ENCODE results near the gene PRKAR2B. TPM values are rescaled to one million over a fixed set of nuclear protein-coding genes. Genes with fewer than 3 reads are reported as not detected.
"Not testable (repeated sequence)": the region's sequence is repeated elsewhere in the genome, so short reads cannot be mapped to it uniquely, and the experiment has no call there.

PRKAR2B gene
- total RNA-seq, 1 donor from 2014 or later, result 1.2 TPM

DNA sequence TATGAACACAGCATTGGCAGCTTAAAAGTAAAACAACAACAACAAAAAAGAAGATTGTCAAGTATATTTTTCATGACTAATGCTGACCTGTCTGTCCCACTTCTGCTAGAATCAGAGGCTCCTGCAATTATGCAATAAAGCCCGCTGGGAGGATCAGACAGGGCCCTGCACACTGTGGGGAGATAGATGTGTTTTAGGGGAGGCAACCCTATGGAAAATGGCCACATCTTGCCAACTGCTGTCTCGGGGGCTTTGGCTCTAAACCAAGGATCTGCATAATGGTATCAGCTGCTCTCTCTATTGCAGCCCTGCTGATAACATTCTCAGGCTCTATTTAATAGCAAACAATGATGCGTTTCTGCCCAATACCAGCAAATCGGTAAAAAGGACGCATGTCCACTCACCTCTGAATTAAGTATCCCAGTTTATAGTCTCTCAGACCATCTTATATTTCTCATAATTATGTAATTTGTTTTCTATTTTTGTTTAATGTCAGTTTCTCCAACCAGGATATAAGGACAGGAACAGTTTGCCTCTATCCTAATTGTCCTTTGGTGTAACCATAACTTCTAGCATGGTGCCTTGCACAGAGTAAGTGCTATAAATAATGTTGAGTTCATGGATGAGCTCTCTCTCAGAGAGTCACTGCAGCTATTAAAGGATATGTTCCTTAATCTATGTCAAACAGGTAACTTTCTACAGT, 15.3 kb upstream of the PRKAR2B start:
- ATAC-seq, result no peak

DNA sequence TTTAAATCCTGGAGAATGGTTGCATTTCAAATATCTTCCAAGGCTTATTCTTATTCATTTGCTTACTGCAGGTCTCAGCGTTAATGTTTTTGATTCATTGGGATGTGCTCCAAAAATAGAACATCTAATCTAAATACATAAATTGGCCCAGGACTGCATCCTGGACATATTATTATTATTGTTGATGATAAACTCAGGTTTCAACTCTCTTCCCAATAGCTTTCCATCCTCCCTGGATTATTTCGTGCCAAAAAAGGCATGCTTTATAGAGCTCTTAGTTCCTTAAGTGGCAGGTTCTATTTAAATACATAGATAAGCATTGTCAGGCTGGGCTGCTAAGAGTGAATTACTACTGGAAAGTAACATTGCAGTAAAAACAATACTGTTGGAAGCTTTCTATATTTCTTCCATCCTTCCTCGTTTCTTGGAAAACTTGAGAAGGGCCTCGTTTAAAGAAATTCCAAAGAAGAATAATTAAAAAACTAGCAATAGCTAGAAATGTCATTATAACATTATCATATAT, 14.7 kb upstream of the PRKAR2B start:
- no peak for ATAC-seq

DNA sequence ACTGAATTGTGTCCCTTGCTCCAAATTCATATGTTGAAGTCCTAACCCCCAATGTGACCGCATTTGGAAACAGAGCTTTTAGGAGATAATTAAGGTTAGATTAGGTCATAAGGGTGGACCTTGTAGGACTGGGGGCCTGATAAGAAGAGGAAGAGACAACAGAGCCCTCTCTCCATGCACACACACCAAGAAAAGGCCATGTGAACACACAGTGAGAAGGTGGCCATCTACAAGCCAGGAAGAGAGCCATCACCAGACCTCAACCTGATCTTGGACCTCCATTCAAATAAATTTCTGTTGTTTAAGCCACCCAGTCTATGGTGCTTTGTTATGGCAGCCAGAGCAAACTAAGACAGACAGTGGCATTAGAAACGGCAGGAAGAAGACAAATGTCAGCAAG, 12.5 kb upstream of the PRKAR2B start:
- ATAC-seq, result no peak

DNA sequence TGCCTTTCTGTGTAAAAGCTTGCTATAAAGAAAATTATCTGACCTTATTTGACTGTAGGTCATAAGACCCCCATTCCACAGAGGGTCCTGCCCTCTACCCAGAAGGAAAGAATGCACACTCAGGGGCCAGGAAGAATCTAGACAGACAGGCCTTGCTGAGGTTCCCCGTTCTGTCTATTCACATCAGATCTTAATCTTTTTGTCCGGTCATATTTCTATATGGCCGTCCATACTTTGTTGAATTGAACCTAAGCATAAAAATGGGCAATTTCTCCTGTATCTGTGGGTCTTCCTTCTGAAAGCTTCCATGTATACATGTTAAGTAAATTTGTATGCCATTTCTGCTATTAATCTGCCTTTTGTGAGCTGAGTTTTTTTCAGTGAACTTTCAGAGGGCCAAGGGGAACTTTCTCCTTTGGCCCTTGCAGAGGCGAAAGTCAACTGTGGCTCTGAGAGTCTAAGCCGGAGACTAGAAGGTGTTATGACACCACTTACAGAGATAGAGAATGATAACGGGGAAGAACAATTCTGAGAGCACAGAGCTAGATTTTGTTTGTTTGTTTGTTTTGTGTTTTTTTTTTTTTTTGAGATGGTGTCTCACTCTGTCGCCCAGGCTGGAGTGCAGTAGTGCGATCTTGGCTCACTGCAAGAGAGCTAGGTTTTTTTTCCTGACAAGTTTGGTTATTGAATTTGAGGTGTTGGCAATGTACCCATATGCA, 11.6 kb upstream of the PRKAR2B start:
- ATAC-seq, result no peak

DNA sequence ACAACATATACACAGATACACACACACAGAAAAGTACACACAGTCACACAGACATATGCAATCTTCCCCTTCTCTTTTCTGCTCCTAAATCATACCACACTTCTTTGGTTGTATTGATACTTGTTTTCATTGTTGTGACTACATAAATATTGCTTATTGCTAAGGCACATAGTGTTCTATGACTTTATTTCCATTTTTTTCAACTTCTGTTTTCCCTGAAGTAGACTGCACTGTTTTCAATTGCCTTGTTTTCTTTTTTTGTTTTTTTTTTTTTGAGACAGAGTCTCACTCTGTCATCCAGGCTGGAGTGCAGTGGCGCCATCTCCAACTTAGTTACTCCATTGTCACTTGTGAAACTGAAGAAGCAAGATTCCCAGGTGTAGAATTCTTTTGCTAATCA, 10.0 kb upstream of the PRKAR2B start:
- no peak for ATAC-seq

DNA sequence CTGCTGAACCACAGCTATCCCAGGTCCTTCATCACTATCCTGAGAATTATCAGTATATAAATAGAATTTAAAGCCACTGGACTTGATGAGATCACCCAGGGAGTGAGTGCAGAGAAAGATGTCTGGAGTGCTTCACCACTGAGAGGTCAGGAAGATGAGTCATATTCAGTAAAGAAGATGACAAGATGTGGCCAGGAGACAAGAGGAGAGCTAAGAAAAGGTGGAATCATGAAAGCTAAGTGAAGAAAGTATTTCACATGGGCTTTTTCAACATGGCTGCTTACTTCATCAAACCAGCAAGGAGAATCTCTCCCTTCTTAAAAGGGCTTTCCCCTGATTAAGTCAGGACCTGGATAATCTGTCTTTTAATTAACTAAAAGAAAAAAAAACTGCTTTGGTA, 9.1 kb upstream of the PRKAR2B start:
- ATAC-seq, result no peak

DNA sequence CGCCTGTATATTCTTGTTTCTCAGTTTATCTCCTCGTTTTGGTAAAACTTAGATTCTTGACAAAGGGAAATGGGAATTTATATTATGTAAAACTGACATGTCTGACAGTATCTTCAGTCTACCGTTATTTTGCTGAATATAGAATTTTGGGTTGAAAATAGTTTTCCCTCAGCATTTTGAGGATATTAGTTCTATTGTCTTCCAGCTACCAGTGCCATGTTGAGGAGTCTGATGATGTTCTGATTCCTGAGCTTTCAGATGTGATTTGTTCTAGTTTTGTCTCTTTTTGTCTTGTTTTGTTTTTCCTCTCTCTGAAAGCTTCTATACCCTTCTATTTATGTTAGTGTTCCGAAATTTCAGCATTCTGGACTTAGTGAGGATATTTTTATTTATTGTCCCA, 8.0 kb upstream of the PRKAR2B start:
- ATAC-seq, result no peak

DNA sequence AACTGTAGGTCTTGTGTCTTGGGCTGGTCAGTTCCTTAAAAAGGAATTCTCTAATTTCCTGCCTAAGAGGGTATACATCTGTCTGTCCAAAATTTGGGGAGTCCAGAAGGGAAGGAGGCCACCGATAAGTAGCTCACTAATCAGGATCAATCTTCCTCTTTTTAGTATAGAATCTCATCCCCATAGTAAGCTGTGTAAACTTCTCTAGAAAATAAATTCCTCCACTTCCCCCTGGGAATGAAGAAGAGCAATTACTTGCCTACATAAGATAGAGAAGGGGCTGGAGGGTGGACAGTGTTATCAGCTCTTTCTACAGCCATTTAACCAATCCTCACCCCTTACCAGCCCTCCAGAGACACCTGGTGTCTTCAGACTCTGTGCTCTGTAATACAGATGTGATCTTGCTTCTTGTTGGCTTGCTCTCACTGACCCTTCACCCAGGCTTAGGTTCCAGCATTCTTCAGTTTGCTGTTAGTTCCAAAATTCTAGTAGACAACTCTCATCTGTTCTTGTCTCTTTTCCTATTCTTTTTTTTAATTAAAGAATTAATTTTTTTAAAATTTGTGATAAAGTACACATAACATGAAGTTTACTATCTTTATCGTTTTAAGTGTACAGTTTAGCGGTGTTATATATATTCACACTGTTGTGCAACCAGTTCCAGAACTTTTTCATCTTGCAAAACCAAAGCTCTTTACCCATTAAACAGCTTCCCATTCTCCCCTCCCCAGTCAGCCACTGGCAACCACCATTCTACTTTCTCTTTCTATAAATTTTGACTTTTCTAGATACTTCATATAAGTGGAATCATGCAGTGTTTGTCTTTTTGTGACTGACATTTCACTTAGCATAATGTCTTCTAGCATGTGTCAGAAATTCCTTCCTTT, 6.5 kb upstream of the PRKAR2B start:
- ATAC-seq, result no peak

DNA sequence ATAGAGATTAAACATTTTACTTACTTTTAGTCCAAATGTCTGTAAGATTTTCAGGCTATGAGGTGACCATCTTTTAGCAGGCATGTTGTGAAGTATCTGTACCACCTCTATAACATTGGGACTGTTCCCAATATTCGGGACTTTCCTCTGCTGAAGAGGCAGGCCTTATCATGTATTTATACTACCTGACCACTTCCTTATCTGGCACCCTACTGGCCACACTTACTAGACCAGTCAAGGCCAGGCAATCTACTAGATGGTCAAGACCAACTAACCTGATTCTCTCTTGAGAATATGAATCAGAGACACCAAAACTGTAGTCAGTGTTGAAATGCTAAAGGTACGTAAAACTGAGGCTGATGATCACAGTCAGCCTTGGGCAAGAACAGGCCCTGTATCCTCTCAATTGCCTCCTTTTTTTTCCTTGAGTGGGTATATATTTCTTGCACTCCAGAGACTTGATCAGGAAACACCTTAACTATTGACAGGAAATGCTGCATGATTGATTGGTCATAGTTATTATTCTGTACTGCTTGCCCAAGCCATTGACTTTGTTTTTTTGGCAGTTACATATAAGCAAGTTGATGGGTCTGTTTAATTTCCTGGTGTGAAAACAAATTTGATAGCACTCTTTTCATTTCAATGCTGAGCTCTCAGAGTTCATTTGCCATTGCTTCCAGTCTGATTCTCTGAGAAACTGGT, 5.2 kb upstream of the PRKAR2B start:
- no peak for ATAC-seq

DNA sequence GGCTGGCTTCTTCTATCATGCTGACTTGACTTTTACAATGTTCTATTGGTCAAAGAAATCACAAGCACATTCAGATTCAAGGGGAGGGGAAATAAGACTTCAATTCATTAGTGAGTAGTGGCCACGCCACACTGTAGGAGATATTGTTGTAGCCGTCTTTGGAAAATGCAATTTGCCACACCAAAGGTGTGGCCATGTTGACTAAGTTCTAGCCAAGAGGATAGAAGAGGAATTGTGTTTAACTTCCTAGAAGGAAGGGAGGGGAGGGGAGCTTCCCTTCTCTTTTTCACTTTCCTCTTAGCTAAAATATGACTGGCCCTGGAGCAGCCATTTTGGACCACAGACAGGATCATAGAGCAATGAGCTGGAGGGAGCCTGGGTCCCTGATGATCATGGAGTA, 3.4 kb upstream of the PRKAR2B start:
- ATAC-seq, result no peak

DNA sequence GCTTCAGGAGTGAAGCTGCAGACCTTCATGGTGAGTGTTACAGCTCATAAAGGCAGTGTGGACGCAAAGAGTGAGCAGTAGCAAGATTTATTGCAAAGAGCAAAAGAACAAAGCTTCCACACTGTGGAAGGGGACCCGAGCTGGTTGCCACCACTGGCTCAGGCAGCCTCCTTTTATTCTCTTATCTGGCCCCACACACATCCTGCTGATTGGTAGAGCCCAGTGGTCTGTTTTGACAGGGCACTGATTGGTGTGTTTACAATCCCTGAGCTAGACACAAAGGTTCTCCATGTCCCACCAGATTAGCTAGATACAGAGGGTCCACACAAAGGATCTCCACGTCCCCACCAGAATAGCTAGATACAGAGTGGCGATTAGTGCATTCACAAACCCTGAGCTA, 2.7 kb upstream of the PRKAR2B start:
- not testable (repeated sequence) for ATAC-seq

DNA sequence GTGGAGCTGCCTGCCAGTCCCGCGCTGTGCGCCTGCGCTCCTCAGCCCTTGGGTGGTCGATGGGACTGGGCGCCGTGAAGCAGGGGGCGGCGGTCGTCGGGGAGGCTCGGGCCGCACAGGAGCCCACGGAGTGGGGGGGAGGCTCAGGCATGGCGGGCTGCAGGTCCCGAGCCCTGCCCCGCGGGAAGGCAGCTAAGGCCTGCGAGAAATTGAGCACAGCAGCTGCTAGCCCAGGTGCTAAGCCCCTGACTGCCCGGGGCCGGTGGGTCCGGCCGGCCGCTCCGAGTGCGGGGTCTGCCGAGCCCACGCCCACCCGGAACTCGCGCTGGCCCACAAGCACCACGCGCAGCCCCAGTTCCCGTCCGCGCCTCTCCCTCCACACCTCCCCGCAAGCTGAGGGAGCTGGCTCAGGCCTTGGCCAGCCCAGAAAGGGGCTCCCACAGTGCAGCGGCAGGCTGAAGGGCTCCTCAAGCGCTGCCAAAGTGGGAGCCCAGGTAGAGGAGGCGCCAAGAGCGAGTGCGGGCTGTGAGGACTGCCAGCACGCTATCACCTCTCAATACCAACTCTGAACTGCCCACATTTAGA, 2.1 kb upstream of the PRKAR2B start:
- ATAC-seq, result not testable (repeated sequence)

DNA sequence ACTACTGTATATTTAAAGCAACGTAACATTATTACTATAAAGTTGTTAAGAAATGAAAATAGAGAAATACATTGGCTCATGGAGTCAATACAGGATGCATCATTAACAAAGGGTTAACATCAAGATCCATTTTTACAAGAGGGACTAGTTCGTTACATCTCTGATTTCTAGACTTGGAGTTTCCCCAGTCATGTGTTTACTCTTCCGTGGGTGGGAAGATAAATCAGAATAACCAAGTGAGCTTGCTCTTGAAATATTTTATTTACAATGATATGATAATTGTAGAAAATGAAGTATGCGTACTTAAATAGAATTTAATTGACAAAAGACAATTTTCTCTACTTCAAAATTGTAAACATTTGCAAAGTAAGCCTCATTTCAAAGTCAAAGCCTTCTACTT, 1.0 kb upstream of the PRKAR2B start:
- ATAC-seq, result no peak

DNA sequence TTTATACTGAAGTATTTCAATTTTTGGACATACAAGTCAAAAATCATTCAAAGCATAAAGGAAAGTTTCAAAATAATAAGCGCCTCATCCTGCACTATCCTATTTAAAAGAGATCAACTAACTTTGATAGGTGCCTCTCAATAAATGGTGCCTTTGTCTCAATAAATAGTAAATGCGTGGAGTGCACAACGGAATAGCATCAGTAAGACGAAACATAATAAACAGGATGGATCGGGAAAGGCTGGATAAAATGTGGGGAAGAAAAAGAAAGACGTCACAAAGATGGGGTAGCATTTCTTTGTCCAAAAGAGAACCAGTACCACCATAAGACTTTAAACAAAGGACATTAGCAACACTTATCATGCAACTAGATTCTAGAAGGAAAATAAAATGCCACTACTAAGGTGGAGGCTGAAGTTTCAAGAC, 571 bp upstream of the PRKAR2B start:
- ATAC-seq, result no peak

DNA sequence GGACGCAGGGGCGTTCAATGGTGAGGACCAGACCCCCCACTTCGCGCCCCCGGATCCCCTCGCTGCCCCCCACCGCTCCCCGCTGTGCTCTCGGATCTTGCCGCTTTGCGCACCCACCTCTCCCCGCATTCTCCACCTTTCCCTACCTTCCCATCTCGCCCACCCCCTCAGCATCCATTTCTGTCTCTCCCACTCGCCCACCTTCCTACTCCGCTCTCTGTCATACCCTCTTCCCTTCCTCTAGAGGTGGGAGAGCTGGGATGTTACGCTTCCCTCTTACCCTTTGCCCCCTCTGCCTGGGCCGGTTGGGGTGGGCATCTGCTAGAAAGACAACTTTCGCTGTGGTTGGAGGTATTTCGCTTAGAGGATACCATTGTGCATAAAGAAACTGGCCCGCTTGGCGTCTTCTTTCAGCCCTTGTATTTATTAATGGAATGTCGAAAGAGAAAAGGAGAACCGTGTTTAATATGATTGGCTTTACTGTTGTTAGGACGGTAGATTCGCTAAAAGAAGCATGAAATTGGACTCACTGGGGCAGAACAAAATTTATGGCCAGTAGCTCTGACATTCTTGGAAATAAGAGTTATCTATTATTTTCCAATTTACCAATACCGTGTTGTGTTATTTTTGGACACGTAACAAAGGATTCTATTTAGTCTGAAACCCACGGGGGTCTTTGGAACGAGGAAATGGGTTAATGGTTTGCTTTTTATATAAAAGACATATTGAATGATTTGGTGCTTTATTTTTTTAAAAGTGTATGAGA, 873 bp downstream of the PRKAR2B start:
- ATAC-seq, result no peak

DNA sequence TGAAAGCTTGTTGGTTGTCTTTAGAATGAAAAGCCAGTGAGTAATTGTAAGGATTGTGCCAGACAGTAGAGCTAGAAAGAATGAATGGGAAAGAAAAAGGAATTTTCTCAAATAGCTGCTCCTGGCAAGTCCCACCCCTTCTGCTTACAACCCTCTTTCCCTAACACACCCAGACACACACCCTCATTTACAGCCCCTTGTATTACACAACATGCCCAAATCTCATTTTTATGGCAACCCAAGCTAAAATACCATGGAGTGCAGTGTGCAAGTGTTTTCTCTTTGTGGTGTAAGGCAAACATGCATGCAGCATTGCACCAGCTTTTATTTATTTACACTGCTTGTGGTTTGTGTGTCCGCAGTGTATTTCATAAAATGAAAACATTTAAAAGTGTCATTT, 1.5 kb downstream of the PRKAR2B start:
- ATAC-seq, result no peak

DNA sequence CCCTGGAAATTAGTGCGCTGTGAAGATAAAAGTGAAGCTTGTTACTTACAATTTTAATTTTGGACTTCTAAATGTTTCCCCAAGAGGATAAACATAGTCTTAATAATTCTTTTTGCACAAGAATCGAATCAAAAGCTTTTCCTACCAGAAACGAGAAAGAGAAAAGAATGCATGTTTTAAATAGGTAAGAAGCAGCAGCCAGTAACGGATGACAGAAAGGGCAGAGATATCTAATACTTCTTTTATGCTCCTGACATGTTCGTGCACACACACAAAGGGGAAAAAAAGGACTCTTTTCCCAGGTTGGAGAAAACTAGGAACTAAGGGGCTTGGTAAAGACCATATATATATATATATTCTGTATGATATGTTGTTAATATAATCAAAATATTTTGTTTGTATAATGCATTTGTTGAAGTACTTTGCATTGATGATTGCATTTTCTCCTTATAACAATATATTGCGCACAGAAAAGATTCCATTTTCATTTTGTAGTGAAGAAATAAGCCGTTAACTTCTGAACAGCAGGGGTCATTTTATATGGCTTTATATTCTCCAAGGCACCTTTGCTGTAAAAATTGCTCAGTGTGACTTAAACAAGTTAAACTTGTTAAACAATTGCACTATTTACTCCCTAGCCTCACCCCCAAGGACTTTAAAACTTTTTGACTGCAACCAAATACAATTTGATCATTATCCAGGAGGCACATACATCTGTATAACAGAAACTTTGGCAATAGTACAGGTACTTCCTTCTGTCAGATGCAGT, 2.2 kb downstream of the PRKAR2B start:
- no peak for ATAC-seq

DNA sequence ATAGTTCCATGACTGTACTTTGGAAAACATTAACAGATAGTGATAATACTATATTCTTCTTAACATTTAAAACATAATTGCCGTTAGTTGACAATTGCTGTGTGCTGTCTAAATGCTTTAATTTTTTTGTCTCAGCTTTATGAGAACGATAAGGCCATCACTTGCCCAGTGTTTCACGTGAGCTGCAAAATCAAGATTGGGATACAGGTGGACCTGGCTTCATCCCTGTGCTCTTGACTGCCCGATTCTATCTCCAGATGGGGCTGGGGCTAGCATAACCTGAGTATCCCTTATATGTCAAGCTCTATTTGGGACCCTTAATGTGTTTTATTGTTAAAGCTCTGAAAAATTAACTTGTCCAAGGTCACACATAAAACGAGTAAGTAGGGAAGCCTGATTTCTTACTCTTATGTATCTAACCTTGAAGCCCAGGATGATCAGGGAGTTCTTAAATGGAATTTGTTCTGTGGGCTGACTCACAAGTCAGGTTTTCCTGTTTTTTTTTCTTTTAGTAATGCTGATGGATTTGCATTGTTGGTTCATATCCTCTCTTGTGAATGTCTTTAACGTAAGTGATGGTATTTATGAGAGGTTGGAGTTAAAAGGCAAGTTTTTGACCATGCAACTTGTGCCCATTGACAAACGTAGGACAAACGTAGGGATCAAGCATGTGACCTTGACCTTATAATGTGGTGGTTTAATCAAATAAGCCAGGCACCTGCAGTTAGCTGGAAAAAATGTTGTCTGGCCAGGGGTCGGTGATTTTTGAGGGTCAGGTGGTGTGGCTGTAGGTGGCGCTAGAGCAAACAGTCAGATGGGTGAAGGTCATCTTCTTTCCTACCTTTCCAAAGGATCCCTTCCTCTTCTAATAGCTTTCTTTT, 3.6 kb downstream of the PRKAR2B start:
- ATAC-seq, result no peak

DNA sequence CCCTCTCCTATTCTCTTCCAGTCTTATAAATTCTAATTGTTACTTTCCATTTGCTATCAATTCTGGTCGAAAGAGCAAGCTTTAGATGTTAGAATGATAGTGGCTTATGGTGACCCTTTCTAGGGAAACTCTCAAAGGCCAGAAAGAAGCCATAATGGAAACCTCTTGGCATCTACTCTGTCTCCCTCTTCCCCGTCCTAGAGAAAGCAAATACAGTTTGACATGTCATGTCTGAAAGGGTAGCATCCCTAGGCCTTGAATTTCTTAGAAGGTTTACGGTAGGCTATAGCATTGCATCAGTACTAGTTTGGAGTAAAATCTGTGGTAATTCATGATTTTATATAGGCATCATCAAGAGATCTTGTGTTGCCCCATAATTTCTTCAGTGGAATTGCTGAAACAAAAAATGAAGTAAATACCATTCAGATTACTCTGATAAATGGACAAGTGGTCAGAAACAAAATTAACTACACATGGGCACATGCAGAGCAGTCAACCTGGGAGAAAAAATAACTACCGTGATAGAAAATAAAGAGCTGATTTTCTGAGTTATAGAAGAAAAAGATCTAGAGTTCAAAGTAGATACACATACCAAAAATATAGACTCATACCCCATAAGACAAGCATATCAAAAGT, 4.4 kb downstream of the PRKAR2B start:
- no peak for ATAC-seq

Data from esophagus mucosa (tissue), 1 donor.